ENCODE data around the gene SIRT7.
"Not testable (repeated sequence)": the region's sequence is repeated elsewhere in the genome, so short reads cannot be mapped to it uniquely, and the experiment has no call there.

The SIRT7 gene

GRCh38 chr17:81955058-81955681, 37.2 kb upstream of the SIRT7 start:
- no peak for DNase-seq (ENCODE audit: low read depth)

DNA sequence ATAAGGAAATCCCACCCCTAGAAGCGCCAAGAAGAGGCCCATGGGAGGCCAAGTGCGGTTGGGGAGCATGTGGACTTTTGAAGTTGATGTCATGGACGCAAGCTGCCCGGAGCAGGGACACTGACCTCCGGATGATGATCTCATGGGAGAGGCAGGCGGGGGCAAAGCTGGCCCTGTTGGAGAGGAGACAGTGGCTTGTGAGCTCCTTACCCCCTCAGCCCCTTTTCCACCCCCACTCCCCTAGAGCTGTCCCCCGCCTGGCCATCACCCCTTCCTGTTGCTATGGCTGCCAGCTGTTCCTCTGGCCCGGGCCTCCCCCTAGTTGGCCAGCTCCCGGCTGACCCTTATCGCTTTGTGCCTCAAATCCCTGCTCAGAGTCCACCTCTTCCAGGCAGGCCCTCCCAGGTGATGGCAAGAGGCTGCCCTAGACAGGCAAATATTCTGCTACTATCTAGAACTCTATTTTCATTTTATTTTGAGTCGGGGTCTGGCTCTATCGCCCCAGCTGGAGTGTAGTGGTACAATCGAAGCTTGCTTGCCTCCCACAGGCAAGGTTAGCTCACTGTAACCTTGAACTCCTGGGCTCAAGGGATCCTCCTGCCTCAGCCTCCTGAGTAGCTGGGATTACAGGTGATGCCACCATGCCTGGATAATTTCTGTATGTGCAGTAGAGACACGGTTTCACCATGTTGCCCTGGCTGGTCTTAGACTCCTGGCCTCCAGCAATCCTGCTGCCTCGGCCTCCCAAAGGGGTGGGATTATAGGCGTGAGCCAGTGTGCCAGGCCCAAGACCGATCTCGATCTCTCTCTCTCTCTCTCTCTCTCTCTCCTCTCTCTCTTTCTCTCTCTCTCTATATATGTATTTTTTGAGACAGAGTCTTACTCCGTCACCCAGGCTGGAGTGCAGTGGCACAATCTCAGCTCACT, 36.4 kb upstream of the SIRT7 start:
- DNase-seq (ENCODE audit: low read depth) = peak; percentile 30

DNA sequence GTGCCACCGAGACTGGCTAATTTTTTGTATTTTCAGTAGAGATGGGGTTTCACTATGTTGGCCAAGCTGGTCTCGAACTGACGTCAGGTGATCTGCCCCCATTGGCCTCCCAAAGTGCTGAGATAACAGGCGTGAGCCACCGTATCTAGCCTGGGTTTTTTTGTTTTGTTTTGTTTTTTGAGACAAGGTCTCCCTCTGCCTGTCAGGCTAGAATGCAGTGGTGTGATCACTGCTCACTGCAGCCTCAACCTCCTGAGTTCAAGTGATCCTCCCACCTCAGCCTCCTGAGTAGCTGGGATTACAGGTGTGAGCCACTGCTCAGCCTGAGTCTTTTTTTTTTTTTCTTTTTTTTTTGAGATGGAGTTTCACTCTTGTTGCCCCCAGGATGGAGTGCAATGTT, 35.5 kb upstream of the SIRT7 start:
- not testable (repeated sequence) for DNase-seq (ENCODE audit: low read depth)

GRCh38 chr17:81952792-81953228, 34.8 kb upstream of the SIRT7 start:
- DNase-seq (ENCODE audit: low read depth) = no peak

DNA sequence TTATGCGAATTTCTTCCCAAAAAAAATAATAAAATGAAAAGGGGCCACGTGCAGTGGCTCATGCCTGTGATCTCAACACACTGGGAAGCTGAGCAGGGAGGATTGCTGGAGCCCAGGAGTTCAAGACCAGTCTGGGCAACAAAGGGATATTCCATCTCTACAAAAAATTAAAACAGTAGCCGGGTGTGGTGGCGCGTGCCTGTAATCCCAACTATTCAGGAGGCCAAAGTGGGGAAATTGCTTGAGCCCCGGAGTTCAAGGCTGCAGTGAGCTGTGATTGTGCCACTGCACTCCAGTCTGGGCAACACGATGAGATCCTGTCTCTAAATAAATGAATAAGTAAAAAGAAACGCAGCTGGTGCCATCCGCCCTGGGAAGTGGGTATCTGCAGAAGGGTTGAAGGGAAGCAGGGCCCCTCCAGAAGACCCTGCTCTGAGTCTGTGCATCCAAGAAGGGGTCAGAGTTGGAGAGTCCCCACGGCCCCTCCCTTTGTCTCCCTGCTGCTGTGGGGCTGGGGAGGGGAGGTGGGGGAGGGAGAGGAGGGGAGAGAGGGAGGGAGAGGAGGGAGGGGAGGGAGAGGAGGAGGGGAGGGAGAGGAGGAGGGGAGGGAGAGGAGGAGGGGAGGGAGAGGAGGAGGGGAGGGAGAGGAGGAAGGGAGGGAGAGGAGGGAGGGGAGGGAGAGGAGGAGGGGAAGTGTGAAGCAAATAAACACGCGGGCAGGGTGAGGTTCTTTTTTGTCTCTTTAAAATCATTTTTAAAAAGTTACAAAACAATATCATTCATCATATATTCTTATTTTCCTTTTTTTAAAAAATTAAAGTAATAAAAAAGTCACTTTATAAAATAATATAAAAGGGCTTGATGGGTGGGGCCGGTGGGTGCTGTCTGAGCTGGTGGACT, 34.1 kb upstream of the SIRT7 start:
- no peak for DNase-seq (ENCODE audit: low read depth)

- DNase-seq (ENCODE audit: low read depth) = no peak
Measured at GRCh38 chr17:81950501-81950900, 32.5 kb upstream of the SIRT7 start.

GRCh38 chr17:81948635-81949378, 30.8 kb upstream of the SIRT7 start:
- DNase-seq (ENCODE audit: low read depth) = no peak

- no peak for DNase-seq (ENCODE audit: low read depth)
Measured at GRCh38 chr17:81947189-81947588, 29.2 kb upstream of the SIRT7 start, which contains the start of gene MYADML2. Gene MYADML2 (minus strand): TSS chr17:81947233. CDS start chr17:81941741, 5,492 bp downstream.

DNA sequence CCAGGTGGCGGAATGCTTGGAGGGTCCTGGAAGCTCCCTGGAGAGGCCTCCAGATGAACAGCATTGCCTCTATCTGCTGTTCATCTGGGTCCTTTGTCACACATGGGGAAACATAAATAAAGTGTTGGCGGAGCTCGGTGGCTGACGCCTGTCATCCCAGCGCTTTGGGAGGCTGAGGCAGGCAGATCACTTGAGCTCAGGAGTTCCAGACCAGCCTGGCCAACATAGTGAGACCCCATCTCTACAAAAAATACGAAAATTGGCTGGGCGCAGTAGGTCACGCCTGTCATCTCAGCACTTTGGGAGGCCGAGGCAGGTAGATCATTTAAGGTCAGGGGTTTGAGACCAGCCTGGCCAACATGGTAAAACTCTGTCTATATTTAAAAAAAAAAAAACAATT, 26.9 kb upstream of the SIRT7 start:
- DNase-seq (ENCODE audit: low read depth) = no peak

GRCh38 chr17:81942167-81942553, 24.2 kb upstream of the SIRT7 start:
- no peak for DNase-seq (ENCODE audit: low read depth)

DNA sequence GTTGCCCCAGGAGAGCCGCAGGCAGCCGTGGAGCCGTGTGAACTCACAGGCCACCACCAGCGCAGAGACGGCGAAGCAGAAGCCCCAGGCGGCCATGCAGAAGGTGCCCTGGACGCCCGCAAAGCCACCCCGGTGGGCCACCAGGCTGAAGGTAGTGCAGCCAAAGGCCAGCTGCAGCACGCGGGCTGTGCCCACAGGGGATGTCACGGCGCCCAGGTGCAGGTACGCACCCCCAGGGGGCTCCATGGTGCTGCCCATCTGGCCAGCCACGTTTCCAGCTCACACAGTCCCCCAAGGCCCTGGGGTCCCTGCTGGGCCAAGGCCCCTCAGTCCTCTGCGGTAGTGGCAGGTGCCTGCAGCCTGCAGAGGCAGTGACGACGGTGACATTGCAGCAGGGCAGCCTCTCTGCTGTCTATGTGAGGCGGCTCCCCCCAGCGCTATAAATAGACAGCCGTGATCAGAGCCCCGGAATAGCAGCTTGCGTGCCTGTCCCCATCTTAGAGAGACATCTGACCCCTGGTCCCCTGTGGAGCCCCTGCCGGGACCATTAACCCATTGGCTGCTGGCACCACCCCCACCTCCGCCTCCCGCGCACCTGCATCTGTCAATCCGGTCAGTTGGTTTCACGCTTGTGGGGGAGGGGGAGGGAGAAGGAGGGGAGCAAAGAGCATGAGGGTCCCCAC, 23.6 kb upstream of the SIRT7 start:
- no peak for DNase-seq (ENCODE audit: low read depth)

DNA sequence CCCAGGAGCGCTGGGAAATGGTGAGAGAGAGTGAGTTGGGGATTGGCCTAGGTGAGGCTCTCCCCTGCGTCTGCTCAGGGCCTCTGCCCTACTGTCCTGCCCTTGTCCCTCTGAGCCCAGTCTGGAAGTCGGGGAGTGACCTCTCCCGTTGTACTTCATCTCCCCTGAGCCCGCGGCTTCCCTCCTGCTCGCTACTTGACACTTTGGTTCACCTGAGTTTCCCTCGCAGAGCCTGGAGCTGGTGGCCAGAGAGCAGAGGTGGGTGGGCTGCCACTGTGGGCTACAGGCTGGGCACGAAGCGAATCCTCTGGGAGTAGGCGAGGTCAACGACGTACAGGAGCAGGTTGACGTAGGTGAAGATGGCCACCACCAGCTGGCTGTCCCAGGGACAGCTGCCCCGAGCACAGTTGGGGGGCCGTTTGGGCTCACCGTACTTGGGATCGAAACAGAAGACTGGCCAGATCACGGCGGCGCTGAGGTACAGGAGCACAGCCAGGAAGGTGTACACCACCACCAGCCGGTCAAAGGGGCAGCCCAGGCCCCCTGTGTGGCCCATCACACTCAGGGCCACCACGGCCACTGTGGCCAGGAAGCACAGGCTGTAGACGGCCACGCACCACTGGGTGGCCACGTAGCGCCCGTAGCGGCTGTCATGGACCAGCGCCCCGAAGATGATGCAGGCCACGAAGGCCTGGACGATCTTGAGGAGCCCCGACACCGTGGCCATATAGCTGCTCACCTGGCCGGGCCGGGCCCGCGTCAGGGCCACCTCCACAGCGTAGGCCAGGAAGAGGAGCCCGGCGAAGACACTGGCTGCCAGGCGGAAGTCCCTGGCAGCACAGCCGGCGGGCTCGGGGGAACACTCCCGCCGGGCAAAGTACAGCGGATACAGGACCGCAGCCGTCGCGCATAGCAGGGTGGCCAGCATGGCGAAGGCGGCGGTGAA, 22.8 kb upstream of the SIRT7 start:
- DNase-seq (ENCODE audit: low read depth) = no peak

GRCh38 chr17:81939881-81940385, 22.0 kb upstream of the SIRT7 start:
- DNase-seq (ENCODE audit: low read depth) = no peak

DNA sequence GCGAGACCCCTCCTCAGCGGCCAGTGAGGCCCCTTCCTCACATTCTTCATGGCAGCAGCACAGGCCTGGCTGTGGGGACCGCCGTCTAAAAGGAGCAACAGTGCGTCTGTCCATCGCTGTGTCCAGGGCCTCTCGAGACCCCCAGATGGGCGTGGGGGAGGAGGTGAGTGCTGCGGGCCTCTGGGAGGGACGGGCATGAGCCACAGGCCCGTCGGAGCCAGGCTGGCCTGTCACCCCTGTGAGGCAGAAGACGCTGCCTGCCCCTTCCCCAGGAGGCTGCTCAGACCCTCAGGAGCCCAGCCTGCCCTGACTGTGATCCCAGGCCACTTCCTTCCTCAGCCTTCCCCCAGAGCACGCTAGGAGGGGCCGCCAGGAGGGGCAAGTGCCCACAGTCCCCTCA, 21.2 kb upstream of the SIRT7 start:
- DNase-seq (ENCODE audit: low read depth) = no peak

DNA sequence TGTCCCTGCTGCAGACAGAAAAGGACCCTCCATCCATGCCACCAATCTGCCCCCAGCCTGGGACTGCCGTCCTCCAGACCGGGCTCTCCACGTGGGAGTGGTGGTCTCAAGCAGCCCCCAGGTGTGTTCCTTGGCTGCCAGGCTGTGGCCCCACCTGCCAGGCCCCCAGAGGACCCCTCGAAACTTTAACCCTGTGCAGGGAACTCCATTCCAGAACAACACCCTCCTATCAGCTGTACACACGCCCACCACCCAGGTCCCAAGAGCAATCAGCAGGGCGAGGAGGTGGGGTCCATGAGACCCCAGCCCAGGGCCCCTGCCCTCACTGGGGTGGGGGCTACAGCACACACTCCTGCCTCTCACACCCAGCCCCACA, 17.7 kb upstream of the SIRT7 start:
- no peak for DNase-seq (ENCODE audit: low read depth)

DNA sequence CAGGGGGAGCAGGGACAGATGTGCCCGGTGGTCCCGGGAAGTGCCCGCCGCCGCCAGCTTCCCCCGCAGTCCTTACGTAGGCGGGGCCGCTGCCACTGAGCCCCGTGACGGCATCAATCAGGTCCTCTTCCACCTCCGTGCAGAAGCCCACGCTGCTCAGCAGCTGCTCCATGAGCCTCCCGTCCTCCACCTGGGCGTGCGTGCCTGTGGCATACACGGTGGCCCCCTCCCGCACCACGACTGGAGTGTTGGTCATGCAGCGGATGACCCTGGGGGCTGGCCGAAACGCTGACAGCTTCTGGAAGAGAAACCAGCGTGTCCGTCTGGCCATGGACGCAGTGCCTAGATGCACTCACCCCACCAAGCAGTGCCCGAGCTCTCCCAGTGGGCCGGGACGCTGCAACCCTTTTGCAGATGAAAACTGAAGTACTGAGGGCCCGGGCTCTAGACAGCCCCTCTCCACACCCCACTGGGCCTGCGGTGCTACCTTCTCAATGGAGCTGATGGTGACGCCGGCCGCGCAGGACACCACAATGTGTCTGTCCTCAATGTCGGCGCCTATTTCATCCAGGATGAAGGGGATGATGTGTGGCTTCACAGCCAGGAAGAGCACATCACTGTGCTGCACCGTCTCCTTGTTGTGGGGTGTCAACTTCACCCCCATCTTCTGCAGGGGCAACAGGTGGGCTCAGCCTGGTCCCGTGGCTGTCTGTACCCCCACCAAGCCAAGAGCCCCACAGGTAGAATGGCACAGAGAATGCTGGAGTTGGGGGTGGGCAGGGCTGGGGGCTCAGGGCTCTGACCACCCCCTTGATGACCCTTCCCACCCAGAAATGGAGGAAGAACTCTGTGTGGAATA, 17.1 kb upstream of the SIRT7 start:
- DNase-seq (ENCODE audit: low read depth) = no peak

GRCh38 chr17:81934098-81934757, 16.3 kb upstream of the SIRT7 start:
- DNase-seq (ENCODE audit: low read depth) = no peak

GRCh38 chr17:81933178-81933699, 15.3 kb upstream of the SIRT7 start:
- no peak for DNase-seq (ENCODE audit: low read depth)

Data from ELR (cell line).